ENCODE data around the gene LIMCH1.

DNA sequence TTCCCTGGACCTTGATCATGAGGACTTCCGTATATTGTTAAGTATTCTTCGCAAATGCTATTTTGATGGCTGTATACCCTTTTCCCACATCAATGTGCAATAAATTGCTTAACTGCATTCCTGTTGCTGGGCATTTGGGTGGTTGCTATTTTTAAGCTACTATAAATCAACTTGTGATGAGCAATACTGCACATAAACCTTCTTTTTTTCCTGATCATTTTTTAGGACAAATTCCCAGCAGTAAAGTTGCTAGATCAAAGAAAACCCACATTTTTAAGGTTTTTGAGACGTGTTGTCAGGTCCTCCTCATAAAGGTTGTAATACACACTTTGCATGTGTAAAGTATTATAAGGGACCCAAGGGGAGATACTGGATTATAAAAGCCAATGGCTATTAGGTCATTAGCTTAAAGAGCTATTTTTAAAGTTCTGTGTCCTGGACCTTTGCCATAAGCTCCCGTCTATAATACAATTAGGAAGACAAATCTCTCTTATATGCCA lies 35.6 kb downstream of the LIMCH1 start:
- no peak for TF ChIP-seq GATA3 (IDR thresholded peaks at IDR 0.05; ENCODE audit: low read depth, low read length)
- no peak for TF ChIP-seq GATA2 (IDR thresholded peaks at IDR 0.05; ENCODE audit: low read depth, low read length)

Measured in SH-SY5Y (cell line).